A549 (cell line): ENCODE measurements around the gene PCDHB14.

Experiments used
- CHD2 ChIP-seq: fragments of 150-350 bp; IDR thresholded peaks from 2 replicates; pipeline ENCODE4 v1.6.1; 2014; ENCODE audit warnings: low read length; ENCODE audit not compliant: partially characterized antibody
- PHF8 ChIP-seq: fragments of 200-600 bp; sonication (generic); IDR thresholded peaks from 2 replicates; pipeline ENCODE4 v1.6.1; 2016; ENCODE audit warnings: low read depth, mild to moderate bottlenecking, antibody characterized with exemption, moderate library complexity, borderline replicate concordance
- RAD21 ChIP-seq, 2 experiments: fragments of >200 bp in 1 of 2; sonication (Bioruptor Twin) in 1 of 2; formaldehyde crosslinking in 1 of 2; IDR thresholded peaks in 1 of 2; conservative IDR thresholded peaks in 1 of 2; 2 replicates in 1 of 2; 3 replicates in 1 of 2; pipeline ENCODE4 v1.6.1; 2012 to 2018; ENCODE audit warnings: inconsistent platforms in 1 of 2
- TF ChIP-seq, protein P1 (sequence below): fragments of >200 bp; sonication (Bioruptor Twin); formaldehyde crosslinking; IDR thresholded peaks from 3 replicates; pipeline ENCODE4 v1.5.1; 2016
- TF ChIP-seq, protein P2 (sequence below): fragments of 200-600 bp; sonication (generic); IDR thresholded peaks from 2 replicates; pipeline ENCODE4 v1.6.1; 2016; ENCODE audit warnings: antibody characterized with exemption, mild to moderate bottlenecking, moderate library complexity

DNA sequence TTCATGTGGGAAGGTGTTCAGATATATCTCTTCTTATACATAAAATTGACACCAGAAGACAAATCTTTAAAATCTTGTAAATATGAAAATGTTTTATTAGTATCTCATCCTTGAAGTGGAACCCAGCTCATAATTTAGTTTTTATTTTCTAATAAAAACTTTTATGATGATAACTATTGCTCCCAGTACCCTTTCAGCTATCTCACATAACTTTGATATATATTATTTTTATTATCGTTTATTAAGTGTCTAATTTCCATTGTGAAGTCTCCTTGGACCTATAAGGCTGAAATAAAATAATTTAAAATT is 38.0 kb downstream of the PCDHB14 start:
- TF ChIP-seq, protein P1, sequence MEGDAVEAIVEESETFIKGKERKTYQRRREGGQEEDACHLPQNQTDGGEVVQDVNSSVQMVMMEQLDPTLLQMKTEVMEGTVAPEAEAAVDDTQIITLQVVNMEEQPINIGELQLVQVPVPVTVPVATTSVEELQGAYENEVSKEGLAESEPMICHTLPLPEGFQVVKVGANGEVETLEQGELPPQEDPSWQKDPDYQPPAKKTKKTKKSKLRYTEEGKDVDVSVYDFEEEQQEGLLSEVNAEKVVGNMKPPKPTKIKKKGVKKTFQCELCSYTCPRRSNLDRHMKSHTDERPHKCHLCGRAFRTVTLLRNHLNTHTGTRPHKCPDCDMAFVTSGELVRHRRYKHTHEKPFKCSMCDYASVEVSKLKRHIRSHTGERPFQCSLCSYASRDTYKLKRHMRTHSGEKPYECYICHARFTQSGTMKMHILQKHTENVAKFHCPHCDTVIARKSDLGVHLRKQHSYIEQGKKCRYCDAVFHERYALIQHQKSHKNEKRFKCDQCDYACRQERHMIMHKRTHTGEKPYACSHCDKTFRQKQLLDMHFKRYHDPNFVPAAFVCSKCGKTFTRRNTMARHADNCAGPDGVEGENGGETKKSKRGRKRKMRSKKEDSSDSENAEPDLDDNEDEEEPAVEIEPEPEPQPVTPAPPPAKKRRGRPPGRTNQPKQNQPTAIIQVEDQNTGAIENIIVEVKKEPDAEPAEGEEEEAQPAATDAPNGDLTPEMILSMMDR = no peak
- TF ChIP-seq, protein P2, sequence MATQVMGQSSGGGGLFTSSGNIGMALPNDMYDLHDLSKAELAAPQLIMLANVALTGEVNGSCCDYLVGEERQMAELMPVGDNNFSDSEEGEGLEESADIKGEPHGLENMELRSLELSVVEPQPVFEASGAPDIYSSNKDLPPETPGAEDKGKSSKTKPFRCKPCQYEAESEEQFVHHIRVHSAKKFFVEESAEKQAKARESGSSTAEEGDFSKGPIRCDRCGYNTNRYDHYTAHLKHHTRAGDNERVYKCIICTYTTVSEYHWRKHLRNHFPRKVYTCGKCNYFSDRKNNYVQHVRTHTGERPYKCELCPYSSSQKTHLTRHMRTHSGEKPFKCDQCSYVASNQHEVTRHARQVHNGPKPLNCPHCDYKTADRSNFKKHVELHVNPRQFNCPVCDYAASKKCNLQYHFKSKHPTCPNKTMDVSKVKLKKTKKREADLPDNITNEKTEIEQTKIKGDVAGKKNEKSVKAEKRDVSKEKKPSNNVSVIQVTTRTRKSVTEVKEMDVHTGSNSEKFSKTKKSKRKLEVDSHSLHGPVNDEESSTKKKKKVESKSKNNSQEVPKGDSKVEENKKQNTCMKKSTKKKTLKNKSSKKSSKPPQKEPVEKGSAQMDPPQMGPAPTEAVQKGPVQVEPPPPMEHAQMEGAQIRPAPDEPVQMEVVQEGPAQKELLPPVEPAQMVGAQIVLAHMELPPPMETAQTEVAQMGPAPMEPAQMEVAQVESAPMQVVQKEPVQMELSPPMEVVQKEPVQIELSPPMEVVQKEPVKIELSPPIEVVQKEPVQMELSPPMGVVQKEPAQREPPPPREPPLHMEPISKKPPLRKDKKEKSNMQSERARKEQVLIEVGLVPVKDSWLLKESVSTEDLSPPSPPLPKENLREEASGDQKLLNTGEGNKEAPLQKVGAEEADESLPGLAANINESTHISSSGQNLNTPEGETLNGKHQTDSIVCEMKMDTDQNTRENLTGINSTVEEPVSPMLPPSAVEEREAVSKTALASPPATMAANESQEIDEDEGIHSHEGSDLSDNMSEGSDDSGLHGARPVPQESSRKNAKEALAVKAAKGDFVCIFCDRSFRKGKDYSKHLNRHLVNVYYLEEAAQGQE = no peak
- TF ChIP-seq PHF8 = no peak
- TF ChIP-seq CHD2 = no peak
- TF ChIP-seq RAD21 (conservative IDR thresholded peaks at IDR 0.05 in 1 of 2, IDR thresholded peaks at IDR 0.05 in 1 of 2) = no peak
